ENCODE measurements around the gene KRT5.
"Not testable (repeated sequence)": the region's sequence is repeated elsewhere in the genome, so short reads cannot be mapped to it uniquely, and the experiment has no call there.

Gene KRT5

DNA sequence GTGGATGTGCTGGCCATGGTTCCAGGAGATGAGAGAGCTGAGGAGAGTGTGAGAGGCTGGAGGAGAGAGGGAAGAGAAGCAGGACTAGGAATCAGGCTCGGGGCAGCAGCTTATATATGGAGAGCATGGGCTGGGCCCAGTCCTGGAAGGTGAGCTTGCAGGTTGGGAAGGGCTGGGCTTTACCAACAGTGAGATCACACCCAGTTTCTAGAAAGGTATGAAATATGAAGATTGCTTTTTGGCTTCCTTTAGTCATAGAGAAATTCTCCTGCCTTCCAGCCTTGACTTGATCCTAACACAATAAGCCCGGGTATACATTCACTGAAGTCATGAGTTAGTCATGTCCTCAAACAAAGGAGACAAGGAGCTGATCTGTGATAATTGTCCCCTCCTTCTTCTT, 27.0 kb downstream of the KRT5 start, which contains the start of gene KRT6A:
Gene KRT6A (minus strand): TSS at position 86 of the 400 bp plus-strand sequence. CDS start 69 bp downstream, at position 17.
- DNase-seq: no peak

DNA sequence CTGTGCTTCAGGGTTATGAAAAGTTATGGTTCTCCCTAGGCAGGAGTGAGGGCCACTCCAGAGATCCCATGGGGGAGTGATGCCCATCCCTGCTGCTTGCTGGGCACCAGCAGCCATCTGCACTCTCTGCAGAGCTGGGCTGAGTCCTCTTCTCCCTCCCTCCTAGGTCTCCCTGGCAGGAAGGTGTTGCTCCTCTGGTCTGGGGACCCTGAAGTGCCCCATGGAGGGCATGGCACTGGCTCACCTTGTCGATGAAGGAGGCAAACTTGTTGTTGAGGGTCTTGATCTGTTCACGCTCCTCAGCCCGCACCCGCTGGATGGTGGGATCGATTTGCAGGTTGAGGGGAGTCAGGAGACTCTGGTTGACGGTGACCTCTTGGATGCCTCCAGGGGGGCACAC, 27.8 kb downstream of the KRT5 start:
- DNase-seq: not testable (repeated sequence)

DNA sequence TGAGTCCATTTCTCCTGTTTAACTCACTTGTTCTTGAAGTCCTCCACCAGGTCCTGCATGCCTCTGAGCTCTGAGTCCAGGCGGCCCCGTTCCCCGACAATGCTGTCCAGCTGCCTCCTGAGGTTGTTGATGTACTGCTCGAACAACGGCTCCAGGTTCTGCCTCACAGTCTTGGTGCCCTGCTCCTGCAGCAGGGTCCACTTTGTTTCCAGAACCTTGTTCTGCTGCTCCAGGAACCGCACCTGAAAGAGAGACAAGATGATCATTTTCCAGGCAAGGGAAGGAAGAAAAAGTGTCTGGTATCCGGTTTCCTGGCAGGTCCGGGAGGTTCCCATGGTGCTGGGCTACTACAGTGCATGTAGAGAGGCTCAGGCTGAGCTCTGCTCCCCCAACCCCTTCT, 28.7 kb downstream of the KRT5 start:
- not testable (repeated sequence) for DNase-seq

DNA sequence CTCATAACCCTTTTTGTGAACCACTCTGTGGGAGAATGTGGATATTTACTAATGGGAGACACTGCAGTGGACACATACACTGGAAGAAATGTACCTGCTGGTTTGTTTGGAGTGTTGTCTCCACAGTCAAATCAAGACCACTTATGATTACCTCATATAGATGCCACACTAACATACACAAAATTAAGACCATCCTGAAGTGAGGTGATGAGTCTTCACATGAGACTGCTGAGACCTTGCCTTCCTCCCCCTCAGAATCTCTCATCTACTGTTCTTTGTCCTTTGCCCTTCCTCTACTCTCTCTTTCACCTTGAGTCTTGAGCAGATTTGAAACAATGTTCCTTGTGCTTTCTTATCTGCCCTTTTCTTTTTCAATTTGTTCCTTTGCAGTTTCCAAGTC, 31.5 kb downstream of the KRT5 start:
- DNase-seq: no peak

DNA sequence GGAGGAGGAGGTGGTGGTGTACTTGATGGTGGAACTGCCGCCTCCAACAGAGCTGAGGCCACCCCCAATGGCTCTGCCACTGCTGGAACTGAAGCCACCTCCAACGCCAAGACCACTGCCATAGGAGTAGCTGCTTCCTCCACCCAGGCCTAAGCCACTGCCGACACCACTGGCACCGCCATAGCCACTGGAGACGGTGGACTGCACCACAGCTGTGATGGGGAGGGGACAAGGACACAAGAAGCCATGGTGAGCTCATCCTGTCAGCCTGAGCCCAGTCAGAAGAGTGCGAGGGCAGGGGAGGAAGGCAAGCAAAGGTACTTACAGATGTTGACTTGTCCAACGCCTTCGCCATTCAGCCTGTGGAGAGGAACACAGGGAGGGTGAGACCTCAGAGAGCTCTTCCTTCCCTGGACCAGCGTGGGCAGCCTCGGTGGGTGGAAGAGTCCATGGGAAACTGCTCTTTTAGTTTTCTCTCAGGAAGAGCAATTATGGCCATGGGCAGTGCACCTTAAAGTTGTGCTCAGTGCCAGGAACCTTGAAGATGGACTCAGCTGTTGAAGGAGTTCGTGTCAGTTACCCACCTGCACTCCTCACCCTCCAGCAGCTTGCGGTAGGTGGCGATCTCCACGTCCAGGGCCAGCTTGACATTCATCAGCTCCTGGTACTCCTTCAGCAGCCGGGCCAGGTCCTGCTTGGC, 32.3 kb downstream of the KRT5 start:
- DNase-seq: not testable (repeated sequence)

DNA sequence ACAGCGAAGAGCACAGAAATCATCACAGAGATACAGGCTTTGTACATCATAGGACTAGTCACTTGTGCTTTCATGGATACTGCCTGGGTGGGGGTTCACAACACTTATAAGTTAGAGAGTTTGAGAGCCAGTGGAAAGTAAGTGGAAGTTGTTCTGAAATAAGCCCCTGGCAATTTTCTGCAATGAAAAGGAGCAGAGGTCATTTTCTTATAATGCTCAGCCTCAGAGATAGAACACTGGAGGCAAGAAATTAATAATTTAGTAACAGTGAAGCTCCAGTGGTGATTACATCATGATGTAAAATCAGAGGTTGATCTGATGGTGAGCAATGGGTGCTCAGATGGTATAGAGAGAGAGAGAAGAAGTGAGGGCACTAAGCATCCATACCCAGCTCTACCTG, 33.0 kb downstream of the KRT5 start:
- DNase-seq: no peak

DNA sequence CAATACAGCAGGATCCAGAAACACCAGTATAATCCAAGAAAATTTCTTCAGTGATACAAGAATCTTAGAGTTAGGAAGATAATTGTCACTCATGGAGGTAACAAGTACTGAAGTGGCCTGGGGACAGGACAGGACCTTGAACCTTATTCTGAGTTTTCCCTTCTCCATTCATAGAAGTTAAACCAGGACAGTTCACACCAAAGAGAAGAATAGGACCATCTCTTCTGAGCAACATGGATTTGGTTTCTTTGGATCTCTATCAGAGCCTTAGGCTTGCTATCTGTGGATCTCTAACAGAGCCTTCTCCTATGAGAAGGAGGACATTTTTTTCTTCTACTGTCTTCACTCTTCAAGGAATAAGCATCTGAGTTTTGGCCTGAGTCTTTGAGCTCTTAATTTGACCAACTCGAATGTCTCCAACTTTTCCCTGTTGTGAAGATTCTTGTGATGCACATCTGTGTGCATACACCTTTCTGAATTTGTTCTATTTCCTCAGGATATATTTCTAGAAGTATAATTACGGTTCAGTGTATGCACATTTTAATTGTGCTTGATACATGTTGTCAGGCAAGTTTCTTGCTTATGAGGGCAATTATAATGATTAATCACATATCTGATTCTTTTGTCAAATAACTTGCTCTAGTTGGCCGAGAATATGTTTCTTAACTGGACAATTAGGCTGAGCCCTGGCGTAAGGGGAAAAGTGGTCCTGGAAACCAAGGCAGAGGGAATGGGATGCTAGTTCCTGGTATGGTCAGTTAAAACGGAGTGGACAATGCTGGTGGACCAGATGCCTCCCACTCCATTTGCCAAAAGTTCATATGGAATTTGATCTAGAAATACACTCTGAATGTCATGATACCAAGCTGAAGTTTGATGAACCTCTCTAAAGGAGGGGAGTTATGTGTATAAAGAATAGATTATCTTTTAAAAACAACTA, 33.8 kb downstream of the KRT5 start:
- DNase-seq: no peak

DNA sequence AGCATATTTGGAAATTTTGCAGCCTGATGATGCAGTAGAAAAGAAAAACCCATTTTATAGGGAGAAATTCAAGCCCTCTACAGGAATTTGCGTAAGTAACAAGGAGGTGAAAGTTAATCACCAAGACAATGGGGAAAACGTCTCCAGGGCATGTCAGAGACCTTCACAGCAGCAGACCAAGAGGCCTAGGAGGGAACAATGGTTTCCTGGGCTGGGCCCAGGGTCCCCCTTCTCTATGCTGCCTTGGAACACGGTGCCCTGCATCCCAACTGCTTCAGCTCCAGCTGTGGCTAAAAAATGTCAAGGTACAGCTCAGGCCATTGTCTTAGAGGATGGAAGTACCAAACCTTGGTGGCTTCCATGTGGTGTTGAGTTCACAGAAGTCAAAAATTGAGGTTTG, 40.1 kb downstream of the KRT5 start:
- DNase-seq: no peak

DNA sequence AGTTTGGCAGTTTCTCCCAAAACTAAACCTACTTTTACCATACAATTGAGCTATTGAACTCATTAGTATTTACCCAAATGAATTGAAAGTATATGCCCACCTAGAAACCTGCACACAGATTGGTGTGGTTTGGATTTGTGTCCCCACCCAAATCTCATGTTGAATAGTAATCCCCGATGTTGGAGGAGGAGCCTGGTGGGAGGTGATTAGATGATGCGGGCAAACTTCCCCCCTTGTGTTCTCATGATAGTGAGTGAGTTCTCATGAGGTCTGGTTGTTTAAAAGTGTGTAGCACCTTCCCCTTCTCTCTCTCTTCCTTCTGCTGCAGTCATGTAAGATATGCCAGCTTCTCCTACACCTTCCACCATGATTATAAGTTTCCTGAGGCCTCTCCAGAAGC, 42.5 kb downstream of the KRT5 start:
- DNase-seq: no peak

DNA sequence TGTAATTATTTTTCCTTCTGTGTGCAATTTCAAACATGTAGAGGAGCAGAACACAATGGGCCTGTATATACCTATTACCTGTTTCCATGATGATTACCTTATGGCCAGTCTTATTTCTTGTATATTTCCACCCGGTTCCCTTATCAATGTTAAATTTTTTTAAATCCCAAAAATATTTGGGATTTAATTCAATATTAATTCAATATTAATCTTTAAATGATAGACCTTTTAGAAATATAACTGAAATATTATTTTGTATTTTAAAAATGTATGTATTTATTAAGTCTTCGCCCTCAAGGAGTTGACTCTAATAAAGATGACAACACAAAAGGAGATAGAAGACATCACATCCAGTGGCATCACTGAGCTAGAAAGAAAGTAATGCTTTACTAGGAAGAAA, 46.0 kb downstream of the KRT5 start:
- no peak for DNase-seq

DNA sequence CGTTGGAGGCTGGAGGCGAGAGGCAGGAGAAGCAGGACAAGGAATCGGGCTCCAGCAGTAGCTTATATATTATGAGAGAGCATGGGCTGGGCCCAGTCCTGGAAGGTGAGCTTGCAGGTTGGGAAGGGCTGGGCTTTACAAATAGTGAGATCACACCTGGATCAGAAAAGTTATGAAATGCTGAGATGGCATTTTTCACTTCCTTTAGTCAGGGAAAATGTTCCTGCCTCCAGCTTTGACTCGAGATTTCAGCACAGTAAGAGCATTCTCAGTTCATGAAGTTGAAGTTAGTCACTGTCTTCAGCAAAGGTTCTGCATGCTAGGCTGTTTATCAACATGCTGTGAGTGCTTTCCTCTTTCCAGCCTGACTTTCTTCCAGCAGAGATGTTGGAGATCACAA, 46.4 kb downstream of the KRT5 start, which contains the start of gene KRT6C:
Gene KRT6C (minus strand): TSS at position 38 of the 400 bp plus-strand sequence. CDS start 68 bp downstream, outside the sequence.
- DNase-seq: no peak

DNA sequence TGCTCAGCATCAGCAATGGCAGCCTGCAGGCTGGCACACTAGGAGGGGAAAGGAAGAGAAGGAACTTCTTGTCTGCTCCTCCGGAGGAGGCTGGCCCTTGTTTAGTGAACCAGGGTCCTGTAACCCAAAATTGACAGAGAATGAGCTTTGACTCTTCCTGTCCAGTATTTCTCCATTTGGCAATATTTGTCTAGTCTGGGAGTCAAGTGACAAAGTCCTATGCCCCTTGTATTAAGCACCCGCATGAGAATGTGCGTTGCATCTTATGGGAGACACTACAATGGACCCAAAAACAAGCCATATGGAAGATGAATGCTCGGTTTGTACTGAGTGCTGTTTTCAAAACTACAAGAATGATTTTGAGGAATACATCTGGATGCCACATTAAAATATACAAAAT, 50.3 kb downstream of the KRT5 start:
- no peak for DNase-seq

DNA sequence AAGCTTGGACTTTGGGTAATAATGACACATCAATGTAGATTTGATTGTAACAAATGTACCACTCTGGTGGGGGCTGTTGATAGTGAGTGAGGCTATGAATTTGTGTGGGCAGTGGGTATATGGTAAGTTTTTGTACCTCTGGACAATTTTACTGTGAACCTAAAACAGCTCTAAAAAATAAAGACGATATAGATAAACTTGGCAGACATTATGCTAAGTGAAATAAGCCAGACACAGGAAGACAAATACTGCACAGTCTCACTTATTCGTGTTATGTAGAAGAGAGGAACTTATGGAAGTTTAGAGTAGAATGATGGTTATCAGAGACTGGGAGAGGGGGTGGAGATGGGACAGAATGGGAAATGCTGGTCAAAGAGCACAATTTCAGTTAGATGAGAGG, 55.3 kb downstream of the KRT5 start:
- DNase-seq: no peak

Measured in OCI-M1 (cell line).